ENCODE measurements around the gene CGGBP1.

GRCh38 chr3:88005066-88005465 lies 53.7 kb downstream of the CGGBP1 start:
- peak; percentile 61 for TF ChIP-seq CTCF (conservative IDR thresholded peaks at IDR 0.05; ENCODE audit: low read depth, low read length)
- no peak for TF ChIP-seq EZH2 (IDR thresholded peaks at IDR 0.05; ENCODE audit: borderline replicate concordance, low read depth, low read length, poor library complexity, severe bottlenecking)

All from A673 (cell line).